Mesothelial cell of epicardium (in vitro differentiated cells): ENCODE results near the gene CNOT8. TPM values are rescaled to one million over a fixed set of nuclear protein-coding genes. Genes with fewer than 3 reads are reported as not detected.

ENCODE experiments used
- DNase-seq, 2 experiments: peaks; one replicate each; pipeline ENCODE4 v3.0.0; 2021; ENCODE audit warnings: low spot score in 2 of 2; ENCODE audit not compliant: unreplicated experiment in 2 of 2
- H3K27ac Mint-ChIP-seq: 2 replicates; pipeline ENCODE4 v1.8.0; 2021; ENCODE audit warnings: mixed read lengths
- H3K27me3 Mint-ChIP-seq: 2 replicates; pipeline ENCODE4 v1.8.0; 2021; ENCODE audit warnings: low read depth, mixed read lengths
- H3K36me3 Mint-ChIP-seq: 2 replicates; pipeline ENCODE4 v1.8.0; 2021; ENCODE audit warnings: mixed read lengths
- H3K4me1 Mint-ChIP-seq: 2 replicates; pipeline ENCODE4 v1.8.0; 2021; ENCODE audit warnings: mixed read lengths
- H3K4me3 Mint-ChIP-seq: 2 replicates; pipeline ENCODE4 v1.8.0; 2021; ENCODE audit warnings: mild to moderate bottlenecking, moderate library complexity, mixed read lengths
- H3K9me3 Mint-ChIP-seq: 2 replicates; pipeline ENCODE4 v1.8.0; 2021; ENCODE audit warnings: mixed read lengths
- CTCF ChIP-seq: fragments of 200-600 bp; sonication (generic); IDR thresholded peaks from one replicate; pipeline ENCODE4 v1.5.0; 2021; ENCODE audit warnings: antibody characterized with exemption; ENCODE audit not compliant: unreplicated experiment
- total RNA-seq: library from RNA; stranded (reverse); gene quantifications from 3 replicates; pipeline ENCODE4 v1.2.1, GENCODE V29; 2021

Gene CNOT8
- total RNA-seq, 1 donor from 2014 or later: 58.3 TPM

- H3K9me3 Mint-ChIP-seq: peaks cover 38% of the 10 kb centered on the region
- TF ChIP-seq CTCF: no peak
- no peaks in the 10 kb centered on the region for H3K27me3 Mint-ChIP-seq
- peaks cover 78% of the 10 kb centered on the region for H3K36me3 Mint-ChIP-seq
- DNase-seq: no peak
- no peak overlapping the region for H3K27ac Mint-ChIP-seq
- no peaks in the 10 kb centered on the region for H3K4me1 Mint-ChIP-seq
- no peak overlapping the region for H3K4me3 Mint-ChIP-seq
Measured at GRCh38 chr5:154885439-154885838, 27.0 kb downstream of the CNOT8 start.

GRCh38 chr5:154892369-154892771 is 33.9 kb downstream of the CNOT8 start:
- no peak for TF ChIP-seq CTCF
- peaks cover 2% of the 10 kb centered on the region for H3K9me3 Mint-ChIP-seq
- no peak for DNase-seq
- H3K36me3 Mint-ChIP-seq: peaks cover 59% of the 10 kb centered on the region
- no peaks in the 10 kb centered on the region for H3K27me3 Mint-ChIP-seq
- H3K27ac Mint-ChIP-seq: no peak overlapping the region
- no peak overlapping the region for H3K4me3 Mint-ChIP-seq
- H3K4me1 Mint-ChIP-seq: no peaks in the 10 kb centered on the region

GRCh38 chr5:154893381-154893780 is 35.0 kb downstream of the CNOT8 start:
- H3K27ac Mint-ChIP-seq: no peak overlapping the region
- no peak for TF ChIP-seq CTCF
- H3K4me3 Mint-ChIP-seq: no peak overlapping the region
- no peak for DNase-seq
- H3K27me3 Mint-ChIP-seq: no peaks in the 10 kb centered on the region
- H3K9me3 Mint-ChIP-seq: no peaks in the 10 kb centered on the region
- H3K36me3 Mint-ChIP-seq: peaks cover 57% of the 10 kb centered on the region
- H3K4me1 Mint-ChIP-seq: no peaks in the 10 kb centered on the region

GRCh38 chr5:154895606-154896561 is 37.5 kb downstream of the CNOT8 start:
- no peaks in the 10 kb centered on the region for H3K27me3 Mint-ChIP-seq
- H3K4me3 Mint-ChIP-seq: no peak overlapping the region
- no peak overlapping the region for H3K27ac Mint-ChIP-seq
- no peak for DNase-seq
- H3K4me1 Mint-ChIP-seq: no peaks in the 10 kb centered on the region
- peaks cover 56% of the 10 kb centered on the region for H3K36me3 Mint-ChIP-seq
- H3K9me3 Mint-ChIP-seq: no peaks in the 10 kb centered on the region
- TF ChIP-seq CTCF: no peak

GRCh38 chr5:154896562-154897165 is 38.2 kb downstream of the CNOT8 start:
- H3K4me3 Mint-ChIP-seq: no peak overlapping the region
- no peak overlapping the region for H3K27ac Mint-ChIP-seq
- no peaks in the 10 kb centered on the region for H3K9me3 Mint-ChIP-seq
- no peak for DNase-seq
- no peak for TF ChIP-seq CTCF
- no peaks in the 10 kb centered on the region for H3K4me1 Mint-ChIP-seq
- peaks cover 50% of the 10 kb centered on the region for H3K36me3 Mint-ChIP-seq
- H3K27me3 Mint-ChIP-seq: no peaks in the 10 kb centered on the region
